HG03066 (cell line): ENCODE results near the gene S100A9.
"Not testable (repeated sequence)": the region's sequence is repeated elsewhere in the genome, so short reads cannot be mapped to it uniquely, and the experiment has no call there.

Experiments
- ATAC-seq: cut with Tn5 transposase; IDR thresholded peaks from one replicate; pipeline ENCODE4 v1.9.1; 2021; ENCODE audit warnings: low read depth; ENCODE audit not compliant: unreplicated experiment

Gene S100A9

GRCh38 chr1:153357853-153358690, at the start of gene S100A9:
TSS of gene S100A9 (plus strand) at chr1:153357854. CDS start at chr1:153358284, 430 bp downstream.
- no peak for ATAC-seq

GRCh38 chr1:153308540-153308939, 49.1 kb upstream of the S100A9 start:
- no peak for ATAC-seq

DNA sequence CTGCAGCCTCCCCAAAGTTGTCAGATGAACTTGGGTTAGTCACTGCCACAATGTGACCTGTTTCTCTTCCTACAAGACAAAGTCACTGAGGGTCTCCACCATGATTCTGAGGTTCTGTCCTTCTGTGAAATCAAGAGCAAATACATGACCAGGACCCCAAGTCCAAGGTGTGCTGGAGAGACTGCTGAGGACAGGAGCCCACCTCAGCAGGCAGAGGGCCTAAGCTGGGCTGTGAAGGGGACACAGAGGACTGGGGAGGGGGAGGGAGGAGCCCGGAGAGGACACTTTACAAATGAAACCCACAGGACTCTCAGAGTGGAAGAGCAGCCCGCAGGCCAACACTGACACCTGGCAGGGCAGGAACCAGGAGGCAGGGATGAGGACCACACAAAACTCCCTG, 48.2 kb upstream of the S100A9 start:
- no peak for ATAC-seq

- no peak for ATAC-seq
Observed at GRCh38 chr1:153310526-153310925, 47.1 kb upstream of the S100A9 start.

DNA sequence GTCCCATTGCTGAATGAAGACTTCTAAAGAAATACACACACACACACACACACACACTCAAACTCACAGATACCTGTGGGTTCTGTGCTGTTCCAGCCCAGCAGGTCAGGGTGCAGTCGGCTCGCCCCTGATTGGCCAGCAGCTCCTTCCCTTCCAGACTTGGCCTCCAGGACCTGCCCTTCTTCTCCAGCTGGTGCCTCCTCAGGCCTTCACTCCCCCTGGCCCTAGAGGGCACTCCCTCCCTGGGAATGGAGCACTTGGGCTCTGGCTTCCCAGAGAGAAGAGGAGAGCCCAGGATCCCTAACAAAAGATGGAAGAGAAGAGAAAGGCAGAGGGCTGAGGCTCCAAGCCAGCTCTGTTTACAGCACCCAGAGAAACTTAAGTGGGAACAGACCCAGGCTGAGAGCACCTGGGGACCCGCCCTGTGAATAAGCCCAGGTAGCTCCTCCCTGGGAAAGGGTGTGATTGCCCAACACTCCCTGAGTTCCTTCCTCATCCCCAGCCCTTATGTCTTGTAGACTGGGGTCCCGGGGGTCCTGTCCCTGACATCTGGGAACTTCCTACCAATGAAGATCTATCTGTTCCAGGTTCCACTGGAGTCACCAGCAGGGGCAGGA, 45.0 kb upstream of the S100A9 start, which contains the start of gene PGLYRP3:
TSS of gene PGLYRP3 (minus strand) at position 383 of the 617 bp plus-strand sequence. CDS start 2,287 bp downstream, outside the sequence.
- no peak for ATAC-seq

DNA sequence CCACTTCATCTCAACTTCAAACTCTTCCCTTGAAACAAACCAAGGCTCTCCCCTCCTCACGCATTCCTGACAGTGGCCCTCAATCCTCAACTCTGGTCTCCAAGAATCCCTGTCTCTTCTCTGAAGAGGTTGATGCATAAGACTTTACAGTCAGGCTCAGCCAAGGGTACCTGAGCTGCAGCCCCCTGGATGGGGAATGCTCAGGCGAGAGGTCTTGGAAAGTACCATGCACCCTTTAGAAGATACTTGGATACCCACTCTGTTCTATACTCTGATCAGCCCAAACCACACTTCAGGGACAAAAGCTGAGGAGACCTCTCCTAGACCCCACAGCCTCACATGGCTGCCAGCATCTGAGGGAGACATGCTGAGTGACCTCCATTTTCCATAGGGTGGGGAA, 44.4 kb upstream of the S100A9 start:
- ATAC-seq: no peak

GRCh38 chr1:153314388-153314787, 43.3 kb upstream of the S100A9 start:
- ATAC-seq: not testable (repeated sequence)

GRCh38 chr1:153316013-153316412, 41.6 kb upstream of the S100A9 start:
- not testable (repeated sequence) for ATAC-seq

- not testable (repeated sequence) for ATAC-seq
Observed at GRCh38 chr1:153318145-153318544, 39.5 kb upstream of the S100A9 start.

- no peak for ATAC-seq
Observed at GRCh38 chr1:153322568-153322967, 35.1 kb upstream of the S100A9 start.

DNA sequence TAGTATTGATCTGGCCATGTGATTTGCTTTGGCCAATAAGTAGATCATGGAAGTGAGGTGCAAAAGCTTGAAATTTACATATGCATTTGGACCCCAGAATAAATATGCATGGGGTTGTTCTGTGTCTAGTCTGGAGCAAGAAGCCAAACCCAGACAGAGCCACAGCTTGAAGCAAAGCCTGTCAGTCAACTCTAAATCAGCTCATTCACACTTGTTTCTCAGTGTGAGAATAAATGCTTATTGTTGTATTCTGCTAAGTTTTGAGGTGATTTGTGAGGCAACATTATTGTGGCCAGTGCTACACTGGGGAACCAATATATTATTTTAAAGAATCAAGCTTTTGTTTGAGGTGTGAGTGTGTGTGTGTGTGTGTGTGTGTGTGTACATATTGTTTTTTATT, 32.7 kb upstream of the S100A9 start:
- ATAC-seq: no peak

DNA sequence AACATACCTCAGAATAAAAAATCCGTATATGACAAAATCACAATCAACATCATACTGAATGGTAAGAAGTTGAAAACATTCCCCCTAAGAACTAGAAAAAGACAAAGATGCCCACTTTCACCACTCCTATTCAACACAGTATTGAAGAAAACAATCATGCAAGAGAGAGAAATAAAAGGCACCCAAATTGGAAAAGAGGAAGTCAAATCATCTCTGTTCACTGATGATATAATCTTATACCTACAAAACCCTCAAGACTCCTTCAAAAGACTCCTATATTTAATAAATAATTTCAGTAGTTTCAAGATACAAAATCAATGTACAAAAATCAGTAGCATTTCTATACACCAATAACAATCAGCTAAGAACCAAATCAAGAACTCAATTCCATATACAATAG, 23.8 kb upstream of the S100A9 start:
- no peak for ATAC-seq

DNA sequence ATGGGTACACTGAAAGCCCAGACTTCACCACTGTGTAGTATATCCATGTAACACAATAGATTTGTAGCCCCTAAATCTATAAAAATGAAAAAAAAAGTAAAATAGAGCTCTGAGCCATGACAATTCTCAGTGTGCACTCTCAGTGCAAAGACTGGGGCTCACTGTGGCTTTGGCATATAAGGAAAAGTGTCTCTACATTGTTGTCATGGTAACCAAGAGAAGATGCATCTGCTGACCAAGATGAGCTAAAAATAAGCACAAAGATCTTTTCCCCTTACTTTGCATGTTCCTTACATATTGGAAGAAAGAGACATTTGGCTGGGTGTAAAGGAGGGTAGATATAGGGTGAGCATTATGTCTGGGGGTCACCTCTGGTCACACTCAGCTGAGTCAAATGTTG, 21.0 kb upstream of the S100A9 start:
- ATAC-seq: no peak

GRCh38 chr1:153337980-153338853, 19.4 kb upstream of the S100A9 start:
- no peak for ATAC-seq

DNA sequence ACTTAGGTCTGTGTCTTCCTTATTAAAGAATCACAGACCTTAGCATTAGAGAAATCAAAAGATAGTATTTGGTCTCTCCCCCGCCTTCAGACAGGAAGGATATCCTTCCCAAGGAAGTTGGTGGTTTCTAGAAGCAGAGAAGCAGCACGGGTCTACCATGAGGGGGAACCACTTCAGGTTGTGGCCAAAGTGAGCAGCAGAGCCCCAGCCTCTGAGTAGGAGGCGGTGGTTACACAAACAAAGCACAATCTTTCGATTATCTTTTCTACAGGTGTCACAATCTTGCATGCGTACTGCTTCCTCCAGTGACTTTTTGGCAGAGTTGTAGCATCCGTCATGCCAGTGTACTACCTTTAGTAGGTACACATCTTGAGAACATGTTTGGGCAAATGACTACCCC, 17.9 kb upstream of the S100A9 start:
- no peak for ATAC-seq

- ATAC-seq: no peak
Observed at GRCh38 chr1:153340356-153340755, 17.3 kb upstream of the S100A9 start.

GRCh38 chr1:153341431-153341934, 16.2 kb upstream of the S100A9 start:
- no peak for ATAC-seq

GRCh38 chr1:153342178-153342577, 15.5 kb upstream of the S100A9 start:
- no peak for ATAC-seq

GRCh38 chr1:153343040-153343681, 14.5 kb upstream of the S100A9 start:
- no peak for ATAC-seq
